ENCODE data around the gene OPN1MW. TPM values are rescaled to one million over a fixed set of nuclear protein-coding genes. Genes with fewer than 3 reads are reported as not detected.

Gene OPN1MW
- total and polyA plus RNA-seq, 9 of the 15 experiments (the other 6 are each of a cell fraction or from before 2014, with no cell fraction given), result not detected

DNA sequence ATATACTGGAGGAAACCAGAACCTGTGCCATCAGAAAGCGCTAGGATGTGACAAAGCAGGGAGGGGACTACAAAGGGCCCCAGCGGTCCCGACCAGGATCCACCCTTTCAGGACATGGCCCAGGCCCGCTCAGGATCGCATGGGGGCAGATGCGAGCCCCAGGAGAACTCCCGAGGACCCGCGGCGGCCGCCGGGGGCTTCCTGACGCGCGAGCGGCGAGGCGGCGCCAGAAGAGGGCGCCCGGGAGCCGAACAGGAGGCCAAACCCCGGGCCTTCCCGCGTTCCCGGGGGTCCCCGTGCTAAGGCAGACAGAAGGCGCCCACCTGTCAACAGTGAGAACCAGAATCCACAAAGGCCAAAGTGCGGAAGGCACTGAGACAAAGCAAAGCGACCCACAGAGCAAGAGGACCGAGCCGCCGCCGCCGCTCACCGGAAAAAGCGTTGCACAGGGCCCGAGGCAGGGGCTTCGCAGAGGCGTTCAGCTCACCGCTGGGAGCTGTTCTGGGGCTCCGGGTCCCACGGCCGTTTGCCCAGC is 45.7 kb upstream of the OPN1MW start (continued):
- TF ChIP-seq, protein P1, sequence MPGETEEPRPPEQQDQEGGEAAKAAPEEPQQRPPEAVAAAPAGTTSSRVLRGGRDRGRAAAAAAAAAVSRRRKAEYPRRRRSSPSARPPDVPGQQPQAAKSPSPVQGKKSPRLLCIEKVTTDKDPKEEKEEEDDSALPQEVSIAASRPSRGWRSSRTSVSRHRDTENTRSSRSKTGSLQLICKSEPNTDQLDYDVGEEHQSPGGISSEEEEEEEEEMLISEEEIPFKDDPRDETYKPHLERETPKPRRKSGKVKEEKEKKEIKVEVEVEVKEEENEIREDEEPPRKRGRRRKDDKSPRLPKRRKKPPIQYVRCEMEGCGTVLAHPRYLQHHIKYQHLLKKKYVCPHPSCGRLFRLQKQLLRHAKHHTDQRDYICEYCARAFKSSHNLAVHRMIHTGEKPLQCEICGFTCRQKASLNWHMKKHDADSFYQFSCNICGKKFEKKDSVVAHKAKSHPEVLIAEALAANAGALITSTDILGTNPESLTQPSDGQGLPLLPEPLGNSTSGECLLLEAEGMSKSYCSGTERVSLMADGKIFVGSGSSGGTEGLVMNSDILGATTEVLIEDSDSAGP (CRISPR knock-in tag; IDR thresholded peaks at IDR 0.05), result no peak
- TF ChIP-seq BRD4 (IDR thresholded peaks at IDR 0.05) (0 out of 2 replicates have a peak, but pooled peaks have one; percentile 56), TRIM28 (IDR thresholded peaks at IDR 0.05) (no peak), OTX1 (CRISPR knock-in tag; IDR thresholded peaks at IDR 0.05) (no peak), ZNF511 (CRISPR knock-in tag; IDR thresholded peaks at IDR 0.05) (no peak), ZNF449 (CRISPR knock-in tag; IDR thresholded peaks at IDR 0.05) (no peak), RERE (CRISPR knock-in tag; IDR thresholded peaks at IDR 0.05; ENCODE audit: borderline replicate concordance) (no peak), CBFA2T3 (IDR thresholded peaks at IDR 0.05) (no peak), RBM15 (IDR thresholded peaks at IDR 0.05; ENCODE audit: insufficient read depth, low read length) (no peak), POLR2G (IDR thresholded peaks at IDR 0.05; ENCODE audit: low read depth, low read length) (peak; percentile 57; the same call in 1 of the 2 replicates)

Measured in K562 (cell line).